Liver (tissue), 3 donors: Measurements from ENCODE around the gene PACC1.

ENCODE experiments used
- GABPA ChIP-seq, 2 donors: IDR thresholded peaks in 1 of 2; conservative IDR thresholded peaks in 1 of 2; 2 replicates each; pipeline ENCODE4 v1.6.1; 2016; ENCODE audit warnings: antibody characterized with exemption in 2 of 2, mild to moderate bottlenecking in 1 of 2, moderate library complexity in 1 of 2
- TF ChIP-seq, protein P1 (sequence below): fragments of 150-350 bp; IDR thresholded peaks from 2 replicates; pipeline ENCODE4 v1.5.1; 2017; ENCODE audit warnings: improper control_type of control experiment, low read depth, low read length; ENCODE audit not compliant: missing input control
- TF ChIP-seq, protein P2 (sequence below): IDR thresholded peaks from 2 replicates; pipeline ENCODE4 v1.6.1; 2016; ENCODE audit warnings: antibody characterized with exemption
- donor health status: healthy.
- donor health status: healthy.

DNA sequence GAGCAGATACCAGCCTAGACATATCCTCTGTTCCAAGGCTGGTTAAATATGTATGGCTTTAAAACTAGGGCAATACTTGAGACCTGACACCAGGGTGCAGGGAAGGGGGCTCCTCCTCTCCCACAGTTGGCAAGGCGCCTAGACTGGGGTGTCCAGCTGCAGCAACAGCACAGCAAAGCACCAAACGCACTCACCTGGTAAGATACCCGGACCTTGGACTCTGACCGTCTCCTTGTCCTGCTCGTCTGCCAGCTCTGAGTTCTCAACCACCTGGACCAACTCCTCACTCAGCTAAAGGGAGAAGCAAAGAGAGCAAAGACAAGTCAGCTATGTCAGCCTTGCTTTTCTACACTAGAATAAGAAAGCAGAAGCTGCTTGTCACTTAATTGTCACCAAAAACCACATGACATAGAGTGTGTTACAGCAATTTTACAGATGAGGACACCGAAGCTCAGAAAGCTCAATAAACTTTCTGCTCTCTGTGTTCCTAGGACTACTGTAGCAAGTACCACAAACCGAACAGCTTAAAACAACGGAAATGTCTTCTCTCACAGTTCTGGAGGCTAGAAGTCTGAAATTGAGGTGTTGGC lies 4.4 kb downstream of the PACC1 start:
- TF ChIP-seq, protein P1, sequence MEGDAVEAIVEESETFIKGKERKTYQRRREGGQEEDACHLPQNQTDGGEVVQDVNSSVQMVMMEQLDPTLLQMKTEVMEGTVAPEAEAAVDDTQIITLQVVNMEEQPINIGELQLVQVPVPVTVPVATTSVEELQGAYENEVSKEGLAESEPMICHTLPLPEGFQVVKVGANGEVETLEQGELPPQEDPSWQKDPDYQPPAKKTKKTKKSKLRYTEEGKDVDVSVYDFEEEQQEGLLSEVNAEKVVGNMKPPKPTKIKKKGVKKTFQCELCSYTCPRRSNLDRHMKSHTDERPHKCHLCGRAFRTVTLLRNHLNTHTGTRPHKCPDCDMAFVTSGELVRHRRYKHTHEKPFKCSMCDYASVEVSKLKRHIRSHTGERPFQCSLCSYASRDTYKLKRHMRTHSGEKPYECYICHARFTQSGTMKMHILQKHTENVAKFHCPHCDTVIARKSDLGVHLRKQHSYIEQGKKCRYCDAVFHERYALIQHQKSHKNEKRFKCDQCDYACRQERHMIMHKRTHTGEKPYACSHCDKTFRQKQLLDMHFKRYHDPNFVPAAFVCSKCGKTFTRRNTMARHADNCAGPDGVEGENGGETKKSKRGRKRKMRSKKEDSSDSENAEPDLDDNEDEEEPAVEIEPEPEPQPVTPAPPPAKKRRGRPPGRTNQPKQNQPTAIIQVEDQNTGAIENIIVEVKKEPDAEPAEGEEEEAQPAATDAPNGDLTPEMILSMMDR: no peak
- no peak for TF ChIP-seq GABPA (IDR thresholded peaks at IDR 0.05 in 1 of 2, conservative IDR thresholded peaks at IDR 0.05 in 1 of 2)
- TF ChIP-seq, protein P2, sequence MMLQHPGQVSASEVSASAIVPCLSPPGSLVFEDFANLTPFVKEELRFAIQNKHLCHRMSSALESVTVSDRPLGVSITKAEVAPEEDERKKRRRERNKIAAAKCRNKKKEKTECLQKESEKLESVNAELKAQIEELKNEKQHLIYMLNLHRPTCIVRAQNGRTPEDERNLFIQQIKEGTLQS: no peak
